ENCODE results near the gene VILL.
A peak's percentile ranks its signal among the peaks of the same experiment; 100 is the strongest.

VILL gene

DNA sequence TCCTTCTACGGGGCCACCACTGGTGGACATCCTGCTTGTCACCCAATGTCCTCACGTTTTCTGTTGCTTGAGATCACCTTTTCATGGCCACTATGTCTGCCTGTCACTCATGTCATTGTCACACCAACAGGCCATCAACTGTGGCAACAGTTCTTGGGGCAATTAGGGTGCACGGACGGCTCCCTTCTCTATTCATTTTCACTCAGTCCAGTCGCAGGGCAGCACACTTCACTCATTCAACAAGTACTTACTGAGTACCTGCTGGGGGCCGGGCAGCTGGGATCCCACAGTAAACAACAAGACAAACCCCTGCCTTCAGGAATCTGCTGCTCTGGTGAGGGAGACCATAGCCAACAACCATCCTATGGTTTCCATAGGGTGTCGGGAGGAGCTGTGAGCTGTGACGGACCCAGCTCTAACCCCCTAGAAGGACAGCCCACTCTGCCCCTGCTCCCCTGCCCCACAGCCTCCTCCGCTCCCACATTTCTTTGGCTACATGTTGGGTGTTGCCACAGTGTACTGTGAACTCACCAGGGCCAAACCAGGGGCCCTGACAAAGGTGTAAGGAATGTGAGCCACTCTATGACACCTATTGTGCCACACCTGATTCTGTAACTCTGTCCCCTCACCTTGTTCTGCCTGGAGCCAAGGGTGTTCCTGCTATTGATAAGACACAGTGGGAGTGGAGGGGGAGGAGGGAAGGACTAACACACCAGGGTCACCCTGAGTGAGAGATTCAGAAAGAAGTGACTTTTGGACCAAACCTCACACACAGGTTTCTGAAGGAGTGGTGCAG lies 1.9 kb downstream of the VILL start:
- no peaks in the 10 kb centered on the region for H3K36me3 ChIP-seq
- TF ChIP-seq, protein P1, sequence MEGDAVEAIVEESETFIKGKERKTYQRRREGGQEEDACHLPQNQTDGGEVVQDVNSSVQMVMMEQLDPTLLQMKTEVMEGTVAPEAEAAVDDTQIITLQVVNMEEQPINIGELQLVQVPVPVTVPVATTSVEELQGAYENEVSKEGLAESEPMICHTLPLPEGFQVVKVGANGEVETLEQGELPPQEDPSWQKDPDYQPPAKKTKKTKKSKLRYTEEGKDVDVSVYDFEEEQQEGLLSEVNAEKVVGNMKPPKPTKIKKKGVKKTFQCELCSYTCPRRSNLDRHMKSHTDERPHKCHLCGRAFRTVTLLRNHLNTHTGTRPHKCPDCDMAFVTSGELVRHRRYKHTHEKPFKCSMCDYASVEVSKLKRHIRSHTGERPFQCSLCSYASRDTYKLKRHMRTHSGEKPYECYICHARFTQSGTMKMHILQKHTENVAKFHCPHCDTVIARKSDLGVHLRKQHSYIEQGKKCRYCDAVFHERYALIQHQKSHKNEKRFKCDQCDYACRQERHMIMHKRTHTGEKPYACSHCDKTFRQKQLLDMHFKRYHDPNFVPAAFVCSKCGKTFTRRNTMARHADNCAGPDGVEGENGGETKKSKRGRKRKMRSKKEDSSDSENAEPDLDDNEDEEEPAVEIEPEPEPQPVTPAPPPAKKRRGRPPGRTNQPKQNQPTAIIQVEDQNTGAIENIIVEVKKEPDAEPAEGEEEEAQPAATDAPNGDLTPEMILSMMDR (IDR thresholded peaks at IDR 0.05): no peak
- no peaks in the 10 kb centered on the region for H3K27me3 ChIP-seq
- H3K9me3 ChIP-seq: no peaks in the 10 kb centered on the region
- H3K27ac ChIP-seq: peak overlapping the region; percentile 71
- H3K4me1 ChIP-seq (ENCODE audit: control insufficient read depth in 1 of 2, insufficient read depth in 1 of 2, low read depth in 1 of 2, low read length in 1 of 2): peaks cover 74 to 75% of the 10 kb centered on the region in 2 experiments
- no peak overlapping the region for H3K4me3 ChIP-seq (ENCODE audit: low read depth in 1 of 2, low read length in 1 of 2)

DNA sequence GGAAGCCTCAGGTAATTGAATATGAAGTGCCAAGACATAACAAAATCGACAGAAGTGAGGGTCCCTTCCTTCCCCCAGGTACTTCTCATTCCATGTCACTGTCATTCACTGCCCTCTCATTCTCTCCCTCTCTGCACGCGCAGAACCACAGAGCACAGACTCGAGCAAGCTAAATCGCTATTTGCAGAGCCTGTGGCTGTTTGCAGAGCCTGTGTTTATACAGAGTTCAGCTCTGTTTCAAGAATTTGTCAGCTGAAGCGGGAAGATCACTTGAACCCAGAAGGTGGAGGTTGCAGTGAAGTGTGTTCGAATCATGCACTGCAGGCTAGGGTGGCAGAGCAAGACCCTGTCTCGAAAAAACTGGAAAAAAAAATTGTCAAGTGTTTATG lies 2.5 kb downstream of the VILL start:
- no peaks in the 10 kb centered on the region for H3K27me3 ChIP-seq
- H3K9me3 ChIP-seq: no peaks in the 10 kb centered on the region
- H3K4me1 ChIP-seq (ENCODE audit: control insufficient read depth in 1 of 2, insufficient read depth in 1 of 2, low read depth in 1 of 2, low read length in 1 of 2): peaks cover 74 to 75% of the 10 kb centered on the region in 2 experiments
- TF ChIP-seq, protein P1 (IDR thresholded peaks at IDR 0.05): no peak
- H3K36me3 ChIP-seq: no peaks in the 10 kb centered on the region
- H3K27ac ChIP-seq: peak overlapping the region; percentile 71
- peak overlapping the region in 1 of 2 experiments; percentile 75 for H3K4me3 ChIP-seq (ENCODE audit: low read depth in 1 of 2, low read length in 1 of 2)

DNA sequence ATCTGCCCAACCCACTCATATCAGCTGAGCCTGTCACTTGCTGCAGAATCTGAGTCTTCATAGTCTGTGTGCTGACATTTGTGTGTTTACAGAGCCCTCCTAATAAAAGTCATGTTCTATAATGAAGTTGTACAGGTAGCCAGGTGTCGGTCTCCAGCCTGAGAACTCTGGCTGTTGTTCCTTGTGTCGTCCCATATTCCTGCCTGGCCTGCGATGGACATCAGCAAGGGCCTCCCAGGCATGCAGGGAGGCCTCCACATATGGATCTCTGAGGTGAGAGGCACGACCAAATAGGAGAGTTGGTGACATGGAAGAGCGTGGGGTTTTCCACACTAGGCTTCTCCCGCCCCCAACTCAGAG lies 2.9 kb downstream of the VILL start:
- H3K4me1 ChIP-seq (ENCODE audit: control insufficient read depth in 1 of 2, insufficient read depth in 1 of 2, low read depth in 1 of 2, low read length in 1 of 2): peaks cover 74 to 75% of the 10 kb centered on the region in 2 experiments
- H3K27me3 ChIP-seq: no peaks in the 10 kb centered on the region
- TF ChIP-seq, protein P1 (IDR thresholded peaks at IDR 0.05): no peak
- no peaks in the 10 kb centered on the region for H3K9me3 ChIP-seq
- H3K27ac ChIP-seq: peak overlapping the region; percentile 71
- no peaks in the 10 kb centered on the region for H3K36me3 ChIP-seq
- H3K4me3 ChIP-seq (ENCODE audit: low read depth in 1 of 2, low read length in 1 of 2): peak overlapping the region; percentile 75

DNA sequence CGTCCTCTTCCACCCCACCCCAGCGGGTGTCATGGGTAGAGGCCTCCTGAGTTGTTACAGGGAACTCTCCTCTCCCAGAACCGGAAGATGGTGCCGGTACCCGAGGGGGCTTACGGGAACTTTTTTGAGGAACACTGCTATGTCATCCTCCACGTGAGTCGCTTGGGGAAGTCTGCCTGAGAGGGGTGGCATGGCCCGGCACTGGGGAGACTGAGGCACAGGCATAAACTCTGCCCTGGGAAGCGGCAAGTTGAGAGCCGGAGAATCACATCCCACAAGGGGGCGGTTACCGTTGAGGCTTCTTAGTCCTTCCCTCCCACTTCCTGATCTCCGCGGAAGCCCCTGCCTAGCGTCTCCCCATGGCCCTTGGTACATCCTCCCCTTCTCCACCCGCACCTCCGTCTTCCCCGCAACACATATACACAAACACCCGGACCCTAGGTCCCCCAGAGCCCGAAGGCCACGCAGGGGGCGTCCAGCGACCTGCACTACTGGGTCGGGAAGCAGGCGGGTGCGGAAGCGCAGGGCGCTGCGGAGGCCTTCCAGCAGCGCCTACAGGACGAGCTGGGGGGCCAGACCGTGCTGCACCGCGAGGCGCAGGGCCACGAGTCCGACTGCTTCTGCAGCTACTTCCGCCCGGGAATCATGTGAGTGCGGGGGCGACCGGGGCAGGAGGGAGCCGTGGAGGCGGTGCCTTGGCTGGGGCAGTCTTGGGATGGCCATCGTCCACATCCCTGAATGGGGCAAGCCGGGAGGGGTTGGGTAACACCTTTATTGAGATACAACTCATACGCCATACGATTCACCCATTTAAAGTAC lies 3.4 kb downstream of the VILL start:
- Histone ChIP-seq H3K36me3 (no peaks in the 10 kb centered on the region), H3K27ac (peak overlapping the region; percentile 71), H3K4me1 (ENCODE audit: control insufficient read depth in 1 of 2, insufficient read depth in 1 of 2, low read depth in 1 of 2, low read length in 1 of 2) (peaks cover 73% of the 10 kb centered on the region in 2 experiments), H3K27me3 (no peaks in the 10 kb centered on the region), H3K4me3 (ENCODE audit: low read depth in 1 of 2, low read length in 1 of 2) (peak overlapping the region; percentile 75), H3K9me3 (no peaks in the 10 kb centered on the region)
- TF ChIP-seq, protein P1 (IDR thresholded peaks at IDR 0.05): no peak

DNA sequence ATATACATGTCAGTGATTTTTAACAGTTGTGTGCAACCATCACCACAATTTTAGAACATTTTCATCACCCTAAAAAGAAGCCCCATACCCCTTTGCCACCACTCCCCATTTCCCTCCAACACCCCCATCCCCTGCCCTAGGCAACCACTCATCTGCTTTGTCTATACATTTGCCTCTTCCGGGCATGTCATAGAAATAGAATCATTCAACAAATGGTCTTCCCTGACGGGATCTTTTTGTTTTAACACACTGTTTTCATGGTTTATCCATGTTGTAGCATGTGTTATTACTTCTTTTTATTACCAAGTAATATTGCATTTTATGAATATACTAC lies 4.0 kb downstream of the VILL start:
- Histone ChIP-seq H3K27me3 (no peaks in the 10 kb centered on the region), H3K4me3 (ENCODE audit: low read depth in 1 of 2, low read length in 1 of 2) (peak overlapping the region; percentile 75), H3K27ac (peak overlapping the region; percentile 71), H3K36me3 (no peaks in the 10 kb centered on the region), H3K4me1 (ENCODE audit: control insufficient read depth in 1 of 2, insufficient read depth in 1 of 2, low read depth in 1 of 2, low read length in 1 of 2) (peaks cover 72 to 73% of the 10 kb centered on the region in 2 experiments), H3K9me3 (no peaks in the 10 kb centered on the region)
- TF ChIP-seq, protein P1 (IDR thresholded peaks at IDR 0.05): no peak

Measured in neutrophil (primary cell).